ENCODE data around the gene YEATS2. TPM values are rescaled to one million over a fixed set of nuclear protein-coding genes. Genes with fewer than 3 reads are reported as not detected.

Gene YEATS2
- total and polyA plus RNA-seq, 4 experiments from 2014 or later: 1.6 to 26.9 (median 16.6) TPM

GRCh38 chr3:183809270-183809669 lies 111.7 kb downstream of the YEATS2 start:
- no peaks in the 10 kb centered on the region for H3K27me3 Mint-ChIP-seq
- no peak overlapping the region for H3K4me3 ChIP-seq (ENCODE audit: low read length in 2 of 2)
- no peak for DNase-seq
- intact Hi-C loops (cut with micrococcal nuclease): no loop called here
- H3K4me3 Mint-ChIP-seq: no peak overlapping the region
- no peak overlapping the region for H3K27ac ChIP-seq (ENCODE audit: low read depth, low read length)
- peaks cover under 1 to 2% (median 1%) of the 10 kb centered on the region in 4 donors for H3K4me1 Mint-ChIP-seq
- H3K27me3 ChIP-seq (ENCODE audit: insufficient read depth, low read length): no peaks in the 10 kb centered on the region
- H3K9me3 Mint-ChIP-seq: no peaks in the 10 kb centered on the region
- H3K36me3 Mint-ChIP-seq: peaks cover 60 to 66% of the 10 kb centered on the region in 2 donors
- H3K36me3 ChIP-seq (ENCODE audit: insufficient read depth, low read length): peaks cover 40% of the 10 kb centered on the region
- H3K9me3 ChIP-seq (ENCODE audit: control insufficient read depth in 1 of 2, low read length in 2 of 2): no peaks in the 10 kb centered on the region
- POLR2A ChIA-PET (ENCODE audit: partially characterized antibody): no interaction called here
- H3K27ac Mint-ChIP-seq: no peak overlapping the region
- H3K4me1 ChIP-seq (ENCODE audit: insufficient read depth, low read length): no peaks in the 10 kb centered on the region
- CTCF ChIA-PET (ENCODE audit: partially characterized antibody): no interaction called here

GRCh38 chr3:183810643-183811594 lies 113.3 kb downstream of the YEATS2 start:
- intact Hi-C loops (cut with micrococcal nuclease): no loop called here
- Histone ChIP-seq H3K27me3 (ENCODE audit: insufficient read depth, low read length) (no peaks in the 10 kb centered on the region), H3K36me3 (ENCODE audit: insufficient read depth, low read length) (peaks cover 36% of the 10 kb centered on the region), H3K27ac (ENCODE audit: low read depth, low read length) (no peak overlapping the region), H3K9me3 (ENCODE audit: control insufficient read depth in 1 of 2, low read length in 2 of 2) (no peaks in the 10 kb centered on the region), H3K4me1 (ENCODE audit: insufficient read depth, low read length) (peaks cover 11% of the 10 kb centered on the region), H3K4me3 (ENCODE audit: low read length in 2 of 2) (no peak overlapping the region)
- no peaks in the 10 kb centered on the region for H3K9me3 Mint-ChIP-seq
- ChIA-PET CTCF (ENCODE audit: partially characterized antibody) (no interaction called here), POLR2A (ENCODE audit: partially characterized antibody) (no interaction called here)
- H3K4me3 Mint-ChIP-seq: no peak overlapping the region
- DNase-seq: peak in 1 of 5 donors; percentile 31
- peaks cover 57 to 58% of the 10 kb centered on the region in 2 donors for H3K36me3 Mint-ChIP-seq
- H3K27ac Mint-ChIP-seq: peak overlapping the region in 4 of 7 donors; percentile 21 to 68 (median 60)
- H3K4me1 Mint-ChIP-seq: peaks cover 8 to 18% (median 13%) of the 10 kb centered on the region in 4 donors
- H3K27me3 Mint-ChIP-seq: no peaks in the 10 kb centered on the region

- H3K27ac Mint-ChIP-seq: peak overlapping the region in 1 of 7 donors; percentile 8
- DNase-seq: no peak
- no peaks in the 10 kb centered on the region for H3K27me3 Mint-ChIP-seq
- H3K36me3 Mint-ChIP-seq: peaks cover 57 to 61% of the 10 kb centered on the region in 2 donors
- POLR2A ChIA-PET (ENCODE audit: partially characterized antibody): no interaction called here
- H3K4me3 Mint-ChIP-seq: no peak overlapping the region
- CTCF ChIA-PET (ENCODE audit: partially characterized antibody): no interaction called here
- Histone ChIP-seq H3K4me3 (ENCODE audit: low read length in 2 of 2) (no peak overlapping the region), H3K4me1 (ENCODE audit: insufficient read depth, low read length) (peaks cover 18% of the 10 kb centered on the region), H3K27me3 (ENCODE audit: insufficient read depth, low read length) (no peaks in the 10 kb centered on the region), H3K9me3 (ENCODE audit: control insufficient read depth in 1 of 2, low read length in 2 of 2) (no peaks in the 10 kb centered on the region), H3K27ac (ENCODE audit: low read depth, low read length) (no peak overlapping the region), H3K36me3 (ENCODE audit: insufficient read depth, low read length) (peaks cover 29% of the 10 kb centered on the region)
- intact Hi-C loops (cut with micrococcal nuclease): no loop called here
- peaks cover 14 to 24% (median 18%) of the 10 kb centered on the region in 4 donors for H3K4me1 Mint-ChIP-seq
- H3K9me3 Mint-ChIP-seq: no peaks in the 10 kb centered on the region
Observed at GRCh38 chr3:183811638-183812037, 114.0 kb downstream of the YEATS2 start.

- H3K9me3 Mint-ChIP-seq: no peaks in the 10 kb centered on the region
- CTCF ChIA-PET (ENCODE audit: partially characterized antibody): no interaction called here
Observed at GRCh38 chr3:183812761-183813445, 115.3 kb downstream of the YEATS2 start.

GRCh38 chr3:183814240-183814639 lies 116.6 kb downstream of the YEATS2 start:
- H3K27me3 ChIP-seq (ENCODE audit: insufficient read depth, low read length): no peaks in the 10 kb centered on the region
- ChIA-PET CTCF (ENCODE audit: partially characterized antibody) (interaction anchor here (2.6 kb wide), 1 partner anchor 47 kb away, joined by 10 read pairs; no protein-coding TSS in a partner anchor), POLR2A (ENCODE audit: partially characterized antibody) (interaction anchor here (2.4 kb wide), 1 partner anchor 178 kb away, joined by 6 read pairs; the partner anchor contains the start of gene KLHL24)
- peaks cover 35 to 41% of the 10 kb centered on the region in 2 donors for H3K36me3 Mint-ChIP-seq
- no peaks in the 10 kb centered on the region for H3K9me3 Mint-ChIP-seq
- H3K36me3 ChIP-seq (ENCODE audit: insufficient read depth, low read length): peaks cover 18% of the 10 kb centered on the region
- intact Hi-C loops (cut with micrococcal nuclease): no loop called here
- H3K4me3 ChIP-seq (ENCODE audit: low read length in 2 of 2): no peak overlapping the region
- H3K9me3 ChIP-seq (ENCODE audit: control insufficient read depth in 1 of 2, low read length in 2 of 2): no peaks in the 10 kb centered on the region
- no peak overlapping the region for H3K27ac ChIP-seq (ENCODE audit: low read depth, low read length)
- H3K4me3 Mint-ChIP-seq: peak overlapping the region in 1 of 8 donors; percentile 71
- H3K27ac Mint-ChIP-seq: peak overlapping the region; percentile 19 to 92 (median 71)
- H3K4me1 Mint-ChIP-seq: peaks cover 14 to 24% (median 18%) of the 10 kb centered on the region in 4 donors
- H3K27me3 Mint-ChIP-seq: no peaks in the 10 kb centered on the region
- peaks cover 18% of the 10 kb centered on the region for H3K4me1 ChIP-seq (ENCODE audit: insufficient read depth, low read length)
- DNase-seq: no peak

More at GRCh38 chr3:183812761-183813445, 115.3 kb downstream of the YEATS2 start:
- Mint-ChIP-seq H3K27me3 (no peaks in the 10 kb centered on the region), H3K27ac (peak overlapping the region in 6 of 7 donors; percentile 2 to 66 (median 44)), H3K36me3 (peaks cover 46 to 49% of the 10 kb centered on the region in 2 donors), H3K4me3 (peak overlapping the region in 1 of 8 donors; percentile 28), H3K4me1 (peaks cover 14 to 24% (median 18%) of the 10 kb centered on the region in 4 donors)
- Histone ChIP-seq H3K9me3 (ENCODE audit: control insufficient read depth in 1 of 2, low read length in 2 of 2) (no peaks in the 10 kb centered on the region), H3K4me1 (ENCODE audit: insufficient read depth, low read length) (peaks cover 18% of the 10 kb centered on the region), H3K27ac (ENCODE audit: low read depth, low read length) (no peak overlapping the region), H3K4me3 (ENCODE audit: low read length in 2 of 2) (no peak overlapping the region), H3K36me3 (ENCODE audit: insufficient read depth, low read length) (peaks cover 22% of the 10 kb centered on the region), H3K27me3 (ENCODE audit: insufficient read depth, low read length) (no peaks in the 10 kb centered on the region)
- intact Hi-C loops (cut with micrococcal nuclease): no loop called here
- POLR2A ChIA-PET (ENCODE audit: partially characterized antibody): no interaction called here
- DNase-seq: no peak

- H3K4me3 ChIP-seq (ENCODE audit: low read length in 2 of 2): no peak overlapping the region
Observed at GRCh38 chr3:183815563-183815940, 118.0 kb downstream of the YEATS2 start.

More at GRCh38 chr3:183815563-183815940, 118.0 kb downstream of the YEATS2 start:
- Histone ChIP-seq H3K4me1 (ENCODE audit: insufficient read depth, low read length) (peaks cover 18% of the 10 kb centered on the region), H3K27ac (ENCODE audit: low read depth, low read length) (peak overlapping the region; percentile 20), H3K27me3 (ENCODE audit: insufficient read depth, low read length) (no peaks in the 10 kb centered on the region), H3K36me3 (ENCODE audit: insufficient read depth, low read length) (peaks cover 8% of the 10 kb centered on the region), H3K9me3 (ENCODE audit: control insufficient read depth in 1 of 2, low read length in 2 of 2) (no peaks in the 10 kb centered on the region)
- no peaks in the 10 kb centered on the region for H3K9me3 Mint-ChIP-seq
- ChIA-PET CTCF (ENCODE audit: partially characterized antibody) (interaction anchor here (0.5 to 2.6 kb wide), 6 partner anchors 11 to 85 kb away, joined by 3 to 10 read pairs (median 4); partner anchors contain the start of gene PARL), POLR2A (ENCODE audit: partially characterized antibody) (interaction anchor here (0.9 to 2.4 kb wide), 6 partner anchors 8 to 180 kb away, joined by 3 to 8 read pairs (median 4); partner anchors contain the start of genes KLHL24, PARL and YEATS2)
- H3K36me3 Mint-ChIP-seq: peaks cover 25 to 31% of the 10 kb centered on the region in 2 donors
- H3K4me1 Mint-ChIP-seq: peaks cover 14 to 24% (median 18%) of the 10 kb centered on the region in 4 donors
- H3K27me3 Mint-ChIP-seq: no peaks in the 10 kb centered on the region
- intact Hi-C loops (cut with micrococcal nuclease): no loop called here
- H3K27ac Mint-ChIP-seq: peak overlapping the region; percentile 42 to 94 (median 91)
- H3K4me3 Mint-ChIP-seq: peak overlapping the region in 7 of 8 donors; percentile 33 to 82 (median 71)
- peak in 2 of 5 donors; percentile 9 to 16 for DNase-seq
